HG02852 (cell line): Measurements from ENCODE around the gene SLC39A12.
A peak's percentile ranks its signal among the peaks of the same experiment; 100 is the strongest.
"Not testable (repeated sequence)": the region's sequence is repeated elsewhere in the genome, so short reads cannot be mapped to it uniquely, and the experiment has no call there.

Experiments
- ATAC-seq: cut with Tn5 transposase; IDR thresholded peaks from one replicate; pipeline ENCODE4 v1.9.1; 2021; ENCODE audit warnings: mild to moderate bottlenecking, moderate library complexity; ENCODE audit not compliant: unreplicated experiment

Gene SLC39A12

DNA sequence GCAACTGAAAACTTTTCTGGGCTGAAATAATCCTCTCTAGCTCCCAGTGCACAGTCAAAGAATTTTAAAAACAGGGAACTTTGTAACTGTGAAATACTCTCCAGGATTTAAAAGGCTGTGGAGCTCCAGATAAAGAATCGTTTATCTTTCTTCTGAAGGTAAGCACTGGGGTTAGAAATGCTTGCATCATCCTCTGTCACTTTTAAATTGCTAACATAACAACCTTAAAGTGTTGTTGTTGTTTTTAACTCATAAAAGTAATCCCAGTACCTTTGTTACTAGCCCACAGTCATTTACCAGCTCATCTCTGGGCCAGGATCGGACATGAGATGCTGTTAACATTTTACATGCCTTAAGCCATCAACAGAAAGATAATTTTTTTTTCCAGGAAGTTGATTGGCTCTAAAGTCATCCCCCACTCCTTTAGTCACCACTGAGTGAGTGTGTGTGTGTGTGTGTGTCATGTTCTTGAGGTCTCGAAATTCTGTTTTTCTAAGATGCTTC lies at the start of gene SLC39A12:
TSS of gene SLC39A12 (plus strand) at position 51 of the 504 bp plus-strand sequence. CDS start 1,359 bp downstream, outside the sequence.
- ATAC-seq: no peak

DNA sequence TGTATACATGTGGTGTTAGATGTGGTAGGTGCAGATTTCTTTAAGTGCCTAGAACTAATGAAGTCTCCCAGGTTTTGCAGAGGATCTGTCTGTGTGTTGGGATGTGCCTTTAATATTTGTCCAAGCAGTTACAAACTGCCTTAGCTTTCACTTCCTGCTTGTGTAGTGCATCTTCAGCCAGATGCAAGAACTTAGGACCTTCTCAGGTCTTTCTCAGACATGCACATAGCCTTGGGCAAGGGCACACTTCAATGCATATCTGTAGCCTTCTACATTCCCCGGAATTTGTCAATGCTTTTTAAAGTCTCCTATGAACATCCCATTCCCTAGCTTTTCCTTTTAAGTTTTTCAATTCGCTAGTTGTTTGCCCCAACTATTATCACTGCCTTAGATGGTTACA lies 47.2 kb upstream of the SLC39A12 start:
- ATAC-seq: no peak

DNA sequence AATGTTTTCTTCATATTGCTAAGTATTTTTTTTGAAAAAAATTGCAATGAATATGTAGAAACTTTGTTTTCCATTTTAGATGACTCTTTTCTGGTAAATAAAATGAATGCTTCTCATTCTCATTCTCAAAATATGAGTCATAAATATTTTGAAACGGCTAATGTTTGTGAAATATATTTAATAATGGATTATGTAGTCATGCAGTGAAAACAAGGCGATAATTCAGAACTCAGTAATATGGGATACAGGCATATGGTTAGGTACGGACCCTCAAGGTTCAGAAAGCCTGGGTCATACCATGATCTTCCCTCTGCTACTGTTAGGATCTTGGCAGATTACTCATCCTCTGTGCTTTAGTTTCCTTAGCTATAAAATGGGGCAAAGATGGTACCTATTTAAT lies 46.2 kb upstream of the SLC39A12 start:
- no peak for ATAC-seq

DNA sequence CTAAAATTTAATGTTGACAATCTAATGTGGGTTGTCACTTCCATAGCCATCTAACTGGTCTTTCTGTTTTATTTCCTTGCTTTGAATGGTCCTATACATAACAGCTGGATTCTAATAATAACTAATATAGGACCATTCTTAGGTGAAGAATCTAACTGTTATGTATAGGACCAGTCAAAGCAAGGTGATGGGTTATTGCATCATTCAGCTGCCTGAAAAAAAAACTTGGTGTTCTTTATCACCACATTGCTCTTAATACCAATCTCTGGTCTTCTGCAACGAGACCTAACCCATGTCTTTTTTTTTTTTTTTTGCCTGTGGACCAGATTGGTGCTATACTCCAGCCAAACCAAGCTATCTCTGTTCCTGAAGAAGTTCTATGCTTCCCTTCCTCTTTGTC lies 45.7 kb upstream of the SLC39A12 start:
- no peak for ATAC-seq

DNA sequence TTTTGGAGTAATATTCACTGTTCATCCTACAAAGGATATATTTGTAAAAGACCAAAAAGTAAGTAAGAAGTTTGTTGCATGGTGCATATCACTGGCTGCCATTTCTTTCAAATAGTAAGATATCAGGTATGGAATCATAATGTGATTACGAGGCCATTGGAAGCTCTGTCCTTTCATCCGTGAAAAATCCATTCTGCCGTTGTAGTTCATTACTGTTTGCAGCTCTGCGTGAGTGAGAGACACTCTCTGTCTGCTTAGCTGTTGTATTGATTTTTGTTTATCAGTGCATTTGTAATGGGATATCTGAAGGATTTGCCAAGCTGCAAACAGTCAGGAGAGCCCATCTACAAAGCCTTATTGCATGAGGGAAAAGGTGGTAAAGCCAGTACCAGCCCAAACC lies 44.1 kb upstream of the SLC39A12 start:
- ATAC-seq: no peak

DNA sequence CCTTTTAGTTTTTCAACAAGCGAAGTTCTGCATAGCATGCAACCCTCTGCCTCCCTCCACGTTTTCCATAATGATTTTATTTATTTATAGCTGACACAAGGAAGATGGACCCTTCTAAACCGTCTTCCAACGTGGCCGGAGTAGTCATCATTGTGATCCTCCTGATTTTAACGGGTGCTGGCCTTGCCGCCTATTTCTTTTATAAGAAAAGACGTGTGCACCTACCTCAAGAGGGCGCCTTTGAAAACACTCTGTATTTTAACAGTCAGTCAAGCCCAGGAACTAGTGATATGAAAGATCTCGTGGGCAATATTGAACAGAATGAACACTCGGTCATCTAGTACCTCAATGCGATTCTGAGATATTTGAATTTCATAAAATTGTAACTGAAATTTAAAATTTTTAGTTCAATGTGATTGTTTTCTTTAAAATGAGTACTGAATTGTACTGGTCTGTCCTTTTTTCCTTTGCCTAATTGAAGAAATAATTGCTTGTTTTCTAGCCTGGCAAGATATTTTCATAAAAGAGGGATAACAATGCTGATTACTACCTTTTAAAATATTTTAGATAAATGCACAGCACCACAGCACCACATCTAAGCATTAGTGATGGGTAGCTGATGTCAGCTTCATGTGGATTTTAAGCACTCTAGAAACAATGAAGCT lies 41.5 kb upstream of the SLC39A12 start:
- peak; percentile 59 for ATAC-seq

DNA sequence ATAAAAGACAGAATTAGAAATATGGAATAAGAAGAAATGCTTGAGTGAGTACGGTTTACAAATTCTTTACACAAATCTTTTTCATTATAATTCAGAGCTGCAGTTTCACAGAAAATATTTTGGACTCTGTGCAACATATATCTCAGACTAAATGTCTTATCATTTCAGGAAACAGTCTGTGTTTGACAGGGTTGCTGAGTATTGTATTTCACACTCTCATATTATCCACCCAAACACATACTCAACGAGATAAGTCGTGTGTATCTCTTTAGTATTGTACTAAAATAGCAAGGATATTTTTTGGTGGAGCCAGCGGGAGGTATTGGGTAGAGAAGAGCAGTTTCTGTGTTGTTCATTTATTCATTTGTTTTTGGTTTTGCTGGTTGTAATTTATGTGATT lies 39.0 kb upstream of the SLC39A12 start:
- no peak for ATAC-seq

DNA sequence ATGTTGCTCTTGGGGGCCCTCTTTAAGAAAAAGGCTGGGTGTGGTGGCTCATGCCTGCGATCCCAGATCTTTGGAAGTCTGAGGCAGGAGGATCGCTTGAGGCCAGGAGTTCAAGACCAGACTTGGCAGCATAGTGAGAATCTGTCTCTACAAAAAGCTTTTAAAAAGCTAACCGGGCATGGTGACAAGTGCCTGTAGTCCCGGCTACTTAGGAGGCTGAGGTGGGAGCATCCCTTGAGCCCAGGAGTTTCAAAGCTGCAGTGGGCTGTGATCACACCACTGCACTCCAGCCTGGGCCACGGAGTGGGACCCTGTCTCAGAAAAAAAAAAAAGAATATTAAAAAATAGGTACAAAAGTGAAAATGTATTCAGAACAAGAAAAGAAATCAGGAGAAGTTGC lies 38.1 kb upstream of the SLC39A12 start:
- ATAC-seq: no peak

DNA sequence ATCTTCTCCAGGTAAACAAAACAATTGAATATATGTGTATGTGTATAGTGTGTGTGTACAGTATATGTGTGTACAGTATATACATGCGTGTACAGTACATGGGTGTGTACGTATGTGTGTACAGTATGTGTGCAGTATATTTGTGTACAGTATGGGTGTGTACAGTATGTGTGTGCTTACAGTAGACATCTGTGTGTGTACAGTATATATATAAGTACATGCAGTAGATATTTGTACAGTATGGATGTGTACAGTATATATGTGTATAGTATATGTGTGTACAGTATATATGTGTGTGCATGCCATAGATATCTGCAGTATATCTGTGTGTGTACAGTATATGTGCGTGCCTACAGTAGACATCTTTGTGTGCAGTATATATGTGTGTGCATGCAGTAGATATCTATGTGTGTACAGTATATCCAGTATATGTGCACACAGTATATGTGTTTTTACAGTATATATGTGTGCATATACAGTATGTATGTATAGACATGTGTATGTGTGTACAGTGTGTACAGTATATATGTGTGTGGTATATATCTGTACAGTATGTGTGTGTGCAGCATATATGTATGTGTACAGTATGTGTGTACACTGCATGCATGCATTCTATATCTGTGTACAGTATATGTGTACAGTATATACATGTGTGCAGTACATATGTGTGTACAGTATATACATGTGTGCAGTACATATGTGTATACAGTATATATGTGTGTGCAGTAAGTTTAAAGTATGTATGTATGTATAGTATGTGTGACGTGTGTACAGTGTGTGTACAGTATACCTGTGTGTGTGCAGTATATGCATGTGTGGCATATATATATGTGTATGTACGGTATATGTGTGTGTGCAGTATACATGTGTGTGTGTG lies 37.3 kb upstream of the SLC39A12 start:
- ATAC-seq: no peak

DNA sequence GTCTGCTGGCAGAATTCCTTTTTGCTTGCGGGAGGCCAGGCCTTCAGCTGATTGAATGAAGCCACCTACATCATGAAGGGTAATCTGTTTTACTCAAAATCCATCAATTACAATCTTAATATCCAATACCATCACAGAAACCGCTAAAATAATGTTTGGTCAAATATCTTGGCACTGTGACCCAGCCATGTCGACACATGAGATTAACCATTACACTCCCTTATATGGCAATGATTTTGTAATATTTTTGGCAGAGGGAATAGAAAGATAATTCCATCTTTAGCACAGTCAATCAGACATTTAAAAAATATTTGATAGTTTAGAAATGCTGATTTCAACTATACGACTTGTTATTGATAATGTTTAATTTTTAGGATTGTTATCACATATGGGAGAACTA lies 36.5 kb upstream of the SLC39A12 start:
- ATAC-seq: no peak

DNA sequence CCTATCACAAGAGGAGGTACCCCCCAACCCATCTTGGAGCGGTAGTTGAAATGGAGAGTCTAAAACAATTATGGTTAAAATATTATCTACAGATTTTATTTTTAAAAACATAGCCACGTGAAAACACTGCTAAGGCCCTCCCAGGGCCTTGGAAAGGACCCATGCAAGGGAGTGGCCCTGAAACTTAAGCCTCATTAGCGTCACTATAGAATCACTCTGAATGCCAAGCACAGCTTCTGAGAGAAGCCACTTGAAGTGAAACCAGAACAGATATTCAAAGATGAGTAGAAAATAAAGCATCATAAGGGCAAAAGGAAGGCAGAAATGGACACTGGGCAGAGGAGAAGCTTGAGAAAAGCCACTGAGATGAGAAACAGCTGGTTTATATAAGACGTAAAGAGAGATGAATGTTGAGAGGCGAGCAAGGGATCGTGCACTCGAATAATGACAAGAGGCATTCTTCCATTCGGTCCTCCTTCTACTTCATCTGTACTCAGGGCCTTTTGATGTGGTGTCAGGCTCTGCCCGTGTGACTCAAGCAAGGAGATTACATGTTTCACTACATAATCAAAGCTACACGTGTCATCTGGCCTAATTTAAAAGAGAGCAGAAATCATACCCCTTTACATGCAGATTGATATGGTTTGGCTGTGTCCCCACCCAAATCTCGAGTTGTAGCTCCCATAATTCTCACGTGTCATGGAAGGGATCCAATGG lies 33.4 kb upstream of the SLC39A12 start:
- ATAC-seq: no peak

DNA sequence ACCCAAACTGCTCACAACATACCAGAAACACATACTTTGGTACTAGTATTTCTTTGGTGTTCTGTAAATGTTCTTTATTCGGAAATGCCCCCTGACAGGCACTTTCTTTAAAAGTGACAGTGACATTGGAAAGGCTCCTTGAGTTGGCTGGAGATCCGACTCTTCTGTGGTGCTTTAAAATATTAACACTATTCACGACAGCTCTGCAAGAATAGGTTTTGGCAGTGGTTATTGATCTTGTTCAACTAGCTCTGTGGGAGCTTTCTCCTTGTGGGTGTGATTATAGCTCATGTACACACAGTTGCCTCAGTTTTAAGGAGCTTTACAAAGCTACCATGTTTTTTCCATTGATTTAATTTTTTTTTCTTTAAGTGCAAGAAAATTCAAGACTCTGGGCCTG lies 30.3 kb upstream of the SLC39A12 start:
- no peak for ATAC-seq

DNA sequence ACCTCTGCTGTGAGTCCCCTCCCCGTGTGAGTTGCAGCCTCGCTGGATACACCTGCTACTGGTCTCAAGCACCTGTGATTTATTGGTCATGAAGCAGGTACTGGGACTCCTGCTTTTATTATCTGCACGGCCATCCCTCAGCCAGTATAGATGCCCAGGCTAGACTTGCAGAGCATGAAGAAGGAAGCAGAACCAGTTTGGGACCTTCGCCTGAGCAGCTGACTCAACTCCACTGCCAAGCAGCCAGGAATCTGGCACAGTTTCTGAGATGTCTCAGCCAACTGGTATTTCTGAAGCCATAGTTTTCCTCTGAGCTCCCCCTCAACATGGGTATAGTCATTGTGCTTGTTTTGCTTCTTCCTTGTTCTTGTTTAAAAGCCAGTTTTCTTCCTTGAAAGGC lies 28.0 kb upstream of the SLC39A12 start:
- no peak for ATAC-seq

DNA sequence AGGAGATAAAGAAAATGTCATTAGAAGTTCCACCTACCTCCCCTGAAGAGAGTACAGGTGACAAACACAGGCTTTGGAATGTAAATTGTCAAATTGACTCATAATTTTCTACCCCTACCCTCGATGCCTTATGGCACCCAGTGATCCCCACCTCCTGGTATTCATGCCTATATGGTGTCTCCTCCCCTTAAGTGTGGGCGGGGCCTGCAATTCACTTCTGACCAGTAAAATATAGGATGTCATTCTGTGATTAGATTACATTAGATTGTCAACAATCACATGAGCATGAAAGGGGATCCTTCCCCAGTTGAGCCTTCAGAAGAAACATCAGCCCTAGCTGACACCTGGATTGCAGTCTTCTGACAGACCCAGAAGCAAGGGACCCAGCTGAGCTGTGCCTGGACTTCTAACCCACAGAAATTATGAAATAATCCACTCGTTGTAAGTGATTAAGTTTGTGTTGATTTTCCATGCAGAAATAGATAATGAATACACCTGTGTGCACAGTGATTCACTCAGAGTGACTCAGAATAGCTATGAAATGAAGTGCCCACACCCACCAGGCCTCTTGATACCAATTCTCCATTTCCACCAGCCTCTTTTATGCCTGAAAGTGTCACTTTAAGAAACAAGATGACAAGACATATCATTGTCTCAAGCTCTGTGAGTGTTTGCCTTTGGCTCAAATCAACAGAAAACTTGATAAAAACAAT lies 8.5 kb upstream of the SLC39A12 start:
- no peak for ATAC-seq

DNA sequence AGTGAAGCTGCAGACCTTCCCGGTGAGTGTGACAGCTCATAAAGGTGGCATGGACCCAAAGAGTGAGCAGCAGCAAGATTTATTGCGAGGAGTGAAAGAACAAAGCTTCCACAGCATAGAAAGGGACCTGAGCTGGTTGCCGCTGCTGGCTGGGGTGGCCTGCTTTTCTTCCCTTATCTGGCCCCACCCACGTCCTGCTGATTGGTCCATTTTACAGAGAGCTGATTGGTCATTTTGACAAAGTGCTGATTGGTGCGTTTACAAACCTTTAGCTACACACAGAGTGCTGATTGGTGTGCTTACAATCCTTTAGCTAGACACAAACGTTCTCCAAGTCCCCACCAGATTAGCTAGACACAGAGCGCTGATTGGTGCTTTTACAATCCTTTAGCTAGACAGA lies 1.4 kb upstream of the SLC39A12 start:
- not testable (repeated sequence) for ATAC-seq

DNA sequence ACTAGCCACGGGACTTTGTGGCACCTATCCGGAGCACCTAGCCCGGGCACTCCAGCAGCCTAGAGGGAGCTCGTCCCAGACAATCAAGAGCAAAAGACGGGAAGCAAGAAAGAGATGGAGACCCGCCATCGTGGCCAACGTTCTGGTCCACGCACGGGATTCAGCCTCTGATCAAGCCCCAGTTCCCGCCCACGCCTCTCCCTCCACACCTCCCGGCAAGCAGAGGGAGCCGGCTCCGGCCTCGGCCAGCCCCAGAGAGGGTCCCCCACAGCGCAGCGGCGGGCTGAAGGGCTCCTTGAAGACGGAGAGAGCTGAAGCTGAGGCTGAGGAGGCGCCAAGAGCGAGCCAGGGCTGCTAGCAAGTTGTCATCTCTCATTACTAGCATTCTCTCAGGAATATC lies 992 bp upstream of the SLC39A12 start:
- no peak for ATAC-seq

DNA sequence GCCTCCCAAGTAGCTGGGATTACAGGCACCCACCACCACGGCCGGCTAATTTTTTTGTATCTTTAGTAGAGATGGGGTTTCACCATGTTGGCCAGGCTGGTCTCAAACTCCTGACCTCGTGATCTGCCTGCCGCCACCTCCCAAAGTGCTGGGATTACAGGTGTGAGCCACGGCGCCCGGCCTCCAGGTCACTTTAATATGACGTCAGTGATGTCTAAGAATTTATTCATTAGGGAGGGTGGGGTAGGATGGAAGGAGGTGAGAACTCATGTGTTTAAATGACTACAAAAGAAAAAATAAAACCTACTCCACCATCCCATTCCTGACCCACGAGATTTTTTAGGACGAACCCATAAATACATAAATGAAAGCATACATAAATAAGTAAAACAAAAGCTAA lies 2.7 kb downstream of the SLC39A12 start:
- ATAC-seq: not testable (repeated sequence)

DNA sequence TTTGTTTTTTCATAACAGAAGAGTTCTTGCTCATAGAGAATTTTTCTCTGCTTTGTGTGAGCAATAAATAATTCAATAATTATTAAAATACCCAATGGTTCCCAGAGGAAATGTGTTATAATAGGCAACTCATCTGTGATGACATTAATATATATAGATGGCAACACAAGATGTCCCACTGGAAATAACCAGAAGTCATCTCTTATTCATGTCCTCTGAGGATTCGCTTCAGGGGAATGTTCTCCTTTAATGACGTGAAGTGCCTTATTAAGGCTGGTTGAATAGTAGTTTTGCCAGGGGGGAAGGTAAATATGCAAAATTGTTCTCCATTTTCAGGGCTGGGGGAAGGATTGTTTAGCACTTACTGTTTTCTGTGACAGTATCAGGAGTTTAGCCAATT lies 3.1 kb downstream of the SLC39A12 start:
- no peak for ATAC-seq

DNA sequence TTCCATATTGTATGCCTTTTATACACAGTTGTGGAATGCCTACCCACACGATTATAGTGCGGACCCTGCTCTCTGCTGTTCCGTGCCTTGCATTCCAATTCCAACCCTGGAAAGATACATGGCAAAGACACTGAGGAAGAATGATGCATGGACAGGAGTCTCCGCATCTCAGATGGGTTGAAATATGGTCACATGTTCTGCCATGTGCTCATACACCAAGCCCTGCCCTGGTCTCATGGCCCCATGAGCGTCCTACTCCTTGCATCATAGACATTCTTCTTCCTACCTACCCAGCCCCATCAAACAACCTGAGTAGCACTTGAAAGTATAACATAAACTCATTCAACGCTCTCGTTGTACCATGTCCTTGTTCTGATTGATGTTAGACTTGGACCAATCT lies 6.3 kb downstream of the SLC39A12 start:
- ATAC-seq: no peak

DNA sequence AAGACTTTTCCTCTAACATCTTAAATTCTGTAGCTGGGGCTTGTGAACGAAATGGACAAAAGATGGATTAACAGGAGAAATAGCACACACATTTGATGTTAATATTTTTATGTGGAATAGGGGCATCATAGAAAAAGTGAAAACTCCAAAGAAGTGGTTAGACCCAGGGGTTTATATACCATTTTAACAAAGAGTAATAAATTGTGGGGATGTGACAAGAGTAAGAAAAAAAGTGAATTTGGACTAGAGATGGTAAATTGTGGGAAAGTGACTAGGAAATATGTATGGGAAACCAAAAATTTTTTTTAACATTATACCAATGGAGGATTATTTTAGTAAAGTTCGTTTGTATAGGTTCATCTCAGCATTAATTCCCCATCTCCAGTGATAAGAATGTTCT lies 8.2 kb downstream of the SLC39A12 start:
- ATAC-seq: no peak
